H9 (cell line): ENCODE measurements around the gene SLC9A7. TPM values are rescaled to one million over a fixed set of nuclear protein-coding genes. Genes with fewer than 3 reads are reported as not detected.

Experiments
- DNase-seq: peaks from one replicate; pipeline ENCODE4 v3.0.0-alpha.2; 2017
- H2AFZ ChIP-seq: one replicate; pipeline ENCODE4 v1.6.1; 2013; ENCODE audit warnings: mild to moderate bottlenecking, low read length, control low read depth, moderate library complexity
- H2AK5ac ChIP-seq: 2 replicates; pipeline ENCODE4 v1.6.1; 2013; ENCODE audit warnings: low read length, control low read depth, mixed read lengths; ENCODE audit not compliant: insufficient read length
- H2BK120ac ChIP-seq: one replicate; pipeline ENCODE4 v1.6.1; 2013; ENCODE audit warnings: low read depth, mild to moderate bottlenecking, low read length, control low read depth, inconsistent platforms; ENCODE audit not compliant: poor library complexity, severe bottlenecking
- H2BK12ac ChIP-seq: 2 replicates; pipeline ENCODE4 v1.6.1; 2013; ENCODE audit warnings: low read length, control low read depth, mixed read lengths, low read depth; ENCODE audit not compliant: insufficient read length
- H2BK15ac ChIP-seq: 2 replicates; pipeline ENCODE4 v1.6.1; 2013; ENCODE audit warnings: low read depth, low read length, control low read depth
- H2BK20ac ChIP-seq: one replicate; pipeline ENCODE4 v1.6.1; 2013; ENCODE audit warnings: low read depth, mild to moderate bottlenecking, low read length, control low read depth, inconsistent platforms; ENCODE audit not compliant: poor library complexity, severe bottlenecking
- H2BK5ac ChIP-seq: 2 replicates; pipeline ENCODE4 v1.6.1; 2013; ENCODE audit warnings: low read length, control low read depth, mixed read lengths; ENCODE audit not compliant: insufficient read length
- H3K14ac ChIP-seq: 2 replicates; pipeline ENCODE4 v1.6.1; 2013; ENCODE audit warnings: low read length, control low read depth; ENCODE audit not compliant: insufficient read depth
- H3K18ac ChIP-seq: 2 replicates; pipeline ENCODE4 v1.6.1; 2013; ENCODE audit warnings: low read depth, mild to moderate bottlenecking, mixed read lengths, low read length, control low read depth; ENCODE audit not compliant: insufficient read length
- H3K23ac ChIP-seq: 2 replicates; pipeline ENCODE4 v1.6.1; 2013; ENCODE audit warnings: low read length, control low read depth, mixed read lengths, low read depth; ENCODE audit not compliant: insufficient read length
- H3K23me2 ChIP-seq: 2 replicates; pipeline ENCODE4 v1.6.1; 2013; ENCODE audit warnings: low read depth, mild to moderate bottlenecking, mixed read lengths, low read length, control low read depth; ENCODE audit not compliant: insufficient read length, poor library complexity, severe bottlenecking
- H3K27ac ChIP-seq: 2 replicates; pipeline ENCODE4 v1.5.1; 2013; ENCODE audit warnings: low read length, control low read depth, mixed read lengths, low read depth; ENCODE audit not compliant: insufficient read length
- H3K27me3 ChIP-seq: 2 replicates; pipeline ENCODE4 v1.6.1; 2013; ENCODE audit warnings: low read length, control low read depth, inconsistent platforms; ENCODE audit not compliant: insufficient read depth
- H3K4ac ChIP-seq: 2 replicates; pipeline ENCODE4 v1.6.1; 2013; ENCODE audit warnings: low read depth, mild to moderate bottlenecking, control low read depth, inconsistent platforms, low read length, moderate library complexity
- H3K4me1 ChIP-seq: 2 replicates; pipeline ENCODE4 v1.6.1; 2013; ENCODE audit warnings: low read length, control low read depth, inconsistent platforms; ENCODE audit not compliant: insufficient read depth
- H3K4me2 ChIP-seq: 2 replicates; pipeline ENCODE4 v1.6.1; 2013; ENCODE audit warnings: low read length, control low read depth, mixed read lengths; ENCODE audit not compliant: insufficient read length, insufficient read depth
- H3K56ac ChIP-seq: 2 replicates; pipeline ENCODE4 v1.6.1; 2013; ENCODE audit warnings: low read depth, mild to moderate bottlenecking, mixed read lengths, low read length, control low read depth; ENCODE audit not compliant: insufficient read length
- H3K79me1 ChIP-seq: 2 replicates; pipeline ENCODE4 v1.6.1; 2013; ENCODE audit warnings: low read depth, mild to moderate bottlenecking, moderate library complexity, low read length, control low read depth, inconsistent platforms; ENCODE audit not compliant: insufficient read depth, poor library complexity, severe bottlenecking
- H3K79me2 ChIP-seq: 2 replicates; pipeline ENCODE4 v1.6.1; 2013; ENCODE audit warnings: low read length, control low read depth, inconsistent platforms; ENCODE audit not compliant: insufficient read depth
- H3K9ac ChIP-seq: 2 replicates; pipeline ENCODE4 v1.6.1; 2013; ENCODE audit warnings: low read length, control low read depth, mixed read lengths; ENCODE audit not compliant: insufficient read length; ENCODE audit errors: extremely low read depth
- H3K9me3 ChIP-seq: one replicate; pipeline ENCODE4 v1.6.1; 2013; ENCODE audit warnings: low read depth, low read length, inconsistent platforms; ENCODE audit not compliant: control insufficient read depth
- H3T11ph ChIP-seq: one replicate; pipeline ENCODE4 v1.6.1; 2013; ENCODE audit warnings: mild to moderate bottlenecking, low read length, control low read depth, inconsistent platforms
- H4K20me1 ChIP-seq: one replicate; pipeline ENCODE4 v1.6.1; 2013; ENCODE audit not compliant: control insufficient read depth, insufficient read length, insufficient read depth
- H4K5ac ChIP-seq: 2 replicates; pipeline ENCODE4 v1.6.1; 2013; ENCODE audit warnings: low read depth, mild to moderate bottlenecking, mixed read lengths, low read length, control low read depth; ENCODE audit not compliant: insufficient read length
- H4K8ac ChIP-seq: replicated peaks from 2 replicates; pipeline ENCODE4 v1.6.1; 2013; ENCODE audit warnings: low read length, control low read depth, mixed read lengths, low read depth; ENCODE audit not compliant: insufficient read length
- H4K91ac ChIP-seq: 2 replicates; pipeline ENCODE4 v1.6.1; 2013; ENCODE audit warnings: low read depth, mild to moderate bottlenecking, moderate library complexity, mixed read lengths, low read length, control low read depth; ENCODE audit not compliant: insufficient read length
- H3K27ac Mint-ChIP-seq, 3 experiments: 2 replicates in 2 of 3; 3 replicates in 1 of 3; pipeline ENCODE4 v1.8.0; 2020 to 2021; ENCODE audit warnings: mixed read lengths in 3 of 3, mild to moderate bottlenecking in 1 of 3, moderate library complexity in 1 of 3
- H3K27me3 Mint-ChIP-seq: 2 replicates; pipeline ENCODE4 v1.8.0; 2021; ENCODE audit warnings: low read depth, mild to moderate bottlenecking, moderate library complexity, mixed read lengths
- H3K36me3 Mint-ChIP-seq, 3 experiments: 2 replicates in 2 of 3; 3 replicates in 1 of 3; pipeline ENCODE4 v1.8.0; 2020 to 2021; ENCODE audit warnings: low read depth in 3 of 3, mixed read lengths in 3 of 3; ENCODE audit not compliant: insufficient read depth in 1 of 3
- H3K4me1 Mint-ChIP-seq, 2 experiments: 2 replicates each; pipeline ENCODE4 v1.8.0; 2020; ENCODE audit warnings: mixed read lengths in 2 of 2
- H3K4me3 Mint-ChIP-seq, 2 experiments: 2 replicates in 1 of 2; 3 replicates in 1 of 2; pipeline ENCODE4 v1.8.0; 2020 to 2021; ENCODE audit warnings: mild to moderate bottlenecking in 2 of 2, mixed read lengths in 2 of 2, moderate library complexity in 1 of 2
- H3K9me3 Mint-ChIP-seq, 2 experiments: 2 replicates in 1 of 2; 3 replicates in 1 of 2; pipeline ENCODE4 v1.8.0; 2020; ENCODE audit warnings: mild to moderate bottlenecking in 2 of 2, mixed read lengths in 2 of 2, moderate library complexity in 1 of 2
- CTCF ChIP-seq: fragments of 200-600 bp; sonication (generic); conservative IDR thresholded peaks from 3 replicates; pipeline ENCODE4 v1.8.0; 2021; ENCODE audit warnings: antibody characterized with exemption, mild to moderate bottlenecking
- total RNA-seq: library from RNA; stranded (reverse); gene quantifications from 2 replicates; pipeline ENCODE4 v1.2.1, GENCODE V29; 2021

The SLC9A7 gene
- total RNA-seq, 1 experiment from 2014 or later = 5.9 TPM

DNA sequence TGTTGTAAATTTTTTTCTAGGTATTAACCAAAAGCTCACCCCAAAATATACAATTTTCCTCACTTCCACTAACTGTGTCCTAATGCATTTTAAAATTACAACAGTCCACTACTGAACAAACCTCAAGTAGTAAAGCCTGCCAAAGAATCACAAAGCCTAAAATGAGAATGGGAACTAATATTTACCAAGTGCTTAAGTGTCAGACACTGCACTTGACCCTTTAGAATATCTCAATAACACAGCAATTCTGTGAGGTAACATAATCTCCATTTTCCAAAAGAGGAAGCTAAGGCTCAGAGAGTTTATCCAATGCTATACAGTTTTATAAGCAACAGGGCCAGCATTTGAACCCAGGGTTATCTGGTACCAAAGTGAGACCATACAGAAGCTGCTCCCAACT, 4.9 kb downstream of the SLC9A7 start:
- Histone ChIP-seq H3K27me3 (no peaks in the 10 kb centered on the region; the same call in 1 of the 2 replicates), H4K20me1 (no peaks in the 10 kb centered on the region), H3K9me3 (peaks cover 16% of the 10 kb centered on the region), H3K27ac (no peak overlapping the region), H2BK5ac (no peak overlapping the region), H3K4ac (no peak overlapping the region), H4K5ac (no peak overlapping the region), H3K14ac (no peak overlapping the region), H3K23me2 (peaks cover 8% of the 10 kb centered on the region), H2AFZ (no peak overlapping the region), H2BK15ac (no peak overlapping the region), H3K23ac (no peak overlapping the region), H3T11ph (no peak overlapping the region), H4K91ac (no peak overlapping the region), H3K9ac (no peak overlapping the region), H3K18ac (no peak overlapping the region), H3K79me2 (peaks cover 4% of the 10 kb centered on the region; the same call in 1 of the 2 replicates), H4K8ac (no peak overlapping the region), H3K79me1 (no peaks in the 10 kb centered on the region), H2BK12ac (no peak overlapping the region), H3K4me1 (0 out of 2 replicates have a peak, but pooled peaks cover 5% of the 10 kb centered on the region), H3K4me2 (no peak overlapping the region), H2BK120ac (no peak overlapping the region), H2BK20ac (no peak overlapping the region), H2AK5ac (no peak overlapping the region), H3K56ac (no peak overlapping the region)
- Mint-ChIP-seq H3K36me3 (peaks cover 0 to 9% (median 7%) of the 10 kb centered on the region in 3 experiments; a peak in 4 of 7 replicates), H3K27me3 (no peaks in the 10 kb centered on the region), H3K9me3 (peaks cover 66 to 68% of the 10 kb centered on the region in 2 experiments), H3K27ac (no peak overlapping the region), H3K4me1 (peaks cover 23 to 25% of the 10 kb centered on the region in 2 experiments), H3K4me3 (no peak overlapping the region)
- DNase-seq = no peak
- no peak for TF ChIP-seq CTCF
